GM19328 (cell line): ENCODE data around the gene LAMC2.
"Not testable (repeated sequence)": the region's sequence is repeated elsewhere in the genome, so short reads cannot be mapped to it uniquely, and the experiment has no call there.

ENCODE experiments used
- ATAC-seq: cut with Tn5 transposase; IDR thresholded peaks from one replicate; pipeline ENCODE4 v1.9.1; 2021; ENCODE audit warnings: mild to moderate bottlenecking, moderate library complexity; ENCODE audit not compliant: unreplicated experiment

LAMC2 gene

GRCh38 chr1:183236158-183236725 is 50.2 kb downstream of the LAMC2 start:
- ATAC-seq: no peak

- ATAC-seq: no peak
Measured at GRCh38 chr1:183237046-183237445, 51.0 kb downstream of the LAMC2 start.

- ATAC-seq: no peak
Measured at GRCh38 chr1:183238071-183238470, 52.0 kb downstream of the LAMC2 start.

- ATAC-seq: no peak
Measured at GRCh38 chr1:183239220-183239742, 53.2 kb downstream of the LAMC2 start.

- no peak for ATAC-seq
Measured at GRCh38 chr1:183239793-183240525, 53.9 kb downstream of the LAMC2 start.

GRCh38 chr1:183240526-183240825 is 54.4 kb downstream of the LAMC2 start:
- ATAC-seq: no peak

GRCh38 chr1:183240853-183241252 is 54.8 kb downstream of the LAMC2 start:
- not testable (repeated sequence) for ATAC-seq

GRCh38 chr1:183241471-183241870 is 55.4 kb downstream of the LAMC2 start:
- ATAC-seq: no peak

- ATAC-seq: no peak
Measured at GRCh38 chr1:183242556-183242955, 56.5 kb downstream of the LAMC2 start.

GRCh38 chr1:183243161-183244050 is 57.3 kb downstream of the LAMC2 start:
- ATAC-seq: no peak

- no peak for ATAC-seq
Measured at GRCh38 chr1:183244466-183244865, 58.4 kb downstream of the LAMC2 start.

- no peak for ATAC-seq
Measured at GRCh38 chr1:183245357-183245756, 59.3 kb downstream of the LAMC2 start.

- ATAC-seq: no peak
Measured at GRCh38 chr1:183246436-183246835, 60.4 kb downstream of the LAMC2 start.

GRCh38 chr1:183247066-183247465 is 61.0 kb downstream of the LAMC2 start:
- ATAC-seq: no peak

- no peak for ATAC-seq
Measured at GRCh38 chr1:183247484-183247883, 61.4 kb downstream of the LAMC2 start.

- ATAC-seq: no peak
Measured at GRCh38 chr1:183247931-183248330, 61.9 kb downstream of the LAMC2 start.

- no peak for ATAC-seq
Measured at GRCh38 chr1:183248989-183249691, 63.1 kb downstream of the LAMC2 start.

GRCh38 chr1:183249941-183250452 is 63.9 kb downstream of the LAMC2 start:
- ATAC-seq: no peak

GRCh38 chr1:183251101-183251958 is 65.3 kb downstream of the LAMC2 start:
- no peak for ATAC-seq

GRCh38 chr1:183251959-183252450 is 65.9 kb downstream of the LAMC2 start:
- no peak for ATAC-seq
